IMR-90 (cell line): ENCODE measurements around the gene EBF4. TPM values are rescaled to one million over a fixed set of nuclear protein-coding genes. Genes with fewer than 3 reads are reported as not detected.

Experiments used
- ATAC-seq: fragments of 200-7000 bp; cut with Tn5 transposase; 2 replicates; pipeline ENCODE4 v1.9.1; 2020; ENCODE audit warnings: low read depth, mild to moderate bottlenecking, moderate library complexity
- BruUV-seq: library from RNA; stranded (reverse); fragments of 400-500 nt; replicated peaks from 2 replicates; lab custom pipeline; 2021; lab: Mats Ljungman, UMichigan
- CTCF ChIA-PET: fragments of 300-600 bp; formaldehyde crosslinking; extraction: SDS; loops from one replicate; lab custom pipeline; 2021; ENCODE audit warnings: antibody characterized with exemption; lab: Yijun Ruan, JAX
- POLR2A ChIA-PET: fragments of 300-600 bp; sonication (Branson Sonifier 250); formaldehyde crosslinking; loops from one replicate; lab custom pipeline; 2022; ENCODE audit warnings: antibody characterized with exemption; ENCODE audit not compliant: unreplicated experiment; lab: Charles Lee
- DNase-seq: peaks from one replicate; pipeline ENCODE4 v3.0.0; 2013
- H2AFZ ChIP-seq: replicated peaks from 2 replicates; pipeline ENCODE3; 2013; ENCODE audit warnings: low read length, mild to moderate bottlenecking; ENCODE audit not compliant: poor library complexity
- H2AK5ac ChIP-seq: 2 replicates; pipeline ENCODE4 v1.6.1; 2013; ENCODE audit warnings: low read depth, low read length, inconsistent platforms
- H2AK9ac ChIP-seq: replicated peaks from 2 replicates; pipeline ENCODE3; 2013; ENCODE audit warnings: mild to moderate bottlenecking, low read depth, low read length, moderate library complexity; ENCODE audit not compliant: poor library complexity
- H2BK120ac ChIP-seq: 2 replicates; pipeline ENCODE4 v1.6.1; 2013; ENCODE audit warnings: low read depth, low read length, inconsistent platforms
- H2BK15ac ChIP-seq: 3 replicates; pipeline ENCODE4 v1.6.1; 2013; ENCODE audit warnings: low read depth, low read length, inconsistent platforms
- H2BK20ac ChIP-seq: 2 replicates; pipeline ENCODE4 v1.6.1; 2013; ENCODE audit warnings: low read depth, mild to moderate bottlenecking, inconsistent platforms, low read length, moderate library complexity
- H2BK5ac ChIP-seq: 2 replicates; pipeline ENCODE4 v1.6.1; 2013; ENCODE audit warnings: mild to moderate bottlenecking, low read depth, low read length, inconsistent platforms; ENCODE audit not compliant: poor library complexity, severe bottlenecking
- H3K14ac ChIP-seq: replicated peaks from 2 replicates; pipeline ENCODE4 v1.6.1; 2013; ENCODE audit warnings: low read depth, low read length, inconsistent platforms
- H3K18ac ChIP-seq: 2 replicates; pipeline ENCODE4 v1.6.1; 2013; ENCODE audit warnings: low read depth, low read length, control low read depth
- H3K23ac ChIP-seq: 2 replicates; pipeline ENCODE4 v1.6.1; 2013; ENCODE audit warnings: low read depth, low read length, inconsistent platforms
- H3K27ac ChIP-seq: 2 replicates; pipeline ENCODE4 v1.5.1; 2013; ENCODE audit warnings: mild to moderate bottlenecking, control low read depth, low read length; ENCODE audit not compliant: insufficient read depth
- H3K27me3 ChIP-seq: 2 replicates; pipeline ENCODE4 v1.6.1; 2013; ENCODE audit warnings: low read length; ENCODE audit not compliant: control insufficient read depth, insufficient read depth
- H3K36me3 ChIP-seq: 2 replicates; pipeline ENCODE4 v1.6.1; 2013; ENCODE audit warnings: low read length, mixed read lengths; ENCODE audit not compliant: control insufficient read depth, insufficient read depth
- H3K4ac ChIP-seq: 2 replicates; pipeline ENCODE4 v1.6.1; 2013; ENCODE audit warnings: low read depth, low read length, inconsistent platforms
- H3K4me1 ChIP-seq: 2 replicates; pipeline ENCODE4 v1.6.1; 2013; ENCODE audit warnings: low read length, mixed read lengths; ENCODE audit not compliant: control insufficient read depth, insufficient read depth
- H3K4me2 ChIP-seq: 2 replicates; pipeline ENCODE4 v1.6.1; 2013; ENCODE audit warnings: low read depth, mild to moderate bottlenecking, control low read depth, low read length, moderate library complexity
- H3K4me3 ChIP-seq: 2 replicates; pipeline ENCODE4 v1.5.1; 2013; ENCODE audit warnings: low read depth, mild to moderate bottlenecking, control low read depth, low read length, moderate library complexity; ENCODE audit not compliant: insufficient read depth
- H3K56ac ChIP-seq: 2 replicates; pipeline ENCODE4 v1.6.1; 2013; ENCODE audit warnings: low read length, inconsistent platforms; ENCODE audit not compliant: insufficient read depth; ENCODE audit errors: extremely low read depth
- H3K79me1 ChIP-seq, 2 experiments: 2 replicates each; pipeline ENCODE4 v1.6.1; 2013; ENCODE audit warnings: low read length in 2 of 2, inconsistent platforms in 1 of 2, low read depth in 1 of 2
- H3K9ac ChIP-seq: 2 replicates; pipeline ENCODE4 v1.6.1; 2013; ENCODE audit warnings: low read depth, low read length, control low read depth
- H3K9me1 ChIP-seq: 2 replicates; pipeline ENCODE4 v1.6.1; 2013; ENCODE audit warnings: low read length, inconsistent platforms; ENCODE audit not compliant: insufficient read depth
- H3K9me3 ChIP-seq: 2 replicates; pipeline ENCODE4 v1.6.1; 2013; ENCODE audit warnings: low read length; ENCODE audit not compliant: control insufficient read depth, insufficient read depth
- H4K20me1 ChIP-seq: 2 replicates; pipeline ENCODE4 v1.6.1; 2013; ENCODE audit warnings: low read length, inconsistent platforms; ENCODE audit not compliant: insufficient read depth
- H4K5ac ChIP-seq: 2 replicates; pipeline ENCODE4 v1.6.1; 2013; ENCODE audit warnings: mild to moderate bottlenecking, low read depth, low read length, control low read depth
- H4K8ac ChIP-seq, 2 experiments: 2 replicates each; pipeline ENCODE4 v1.6.1; 2013; ENCODE audit warnings: low read depth in 2 of 2, low read length in 2 of 2, control low read depth in 1 of 2, inconsistent platforms in 1 of 2
- H4K91ac ChIP-seq: 2 replicates; pipeline ENCODE4 v1.6.1; 2013; ENCODE audit warnings: low read depth, low read length, inconsistent platforms; ENCODE audit not compliant: insufficient read depth
- BHLHE40 ChIP-seq: fragments of 150-350 bp; IDR thresholded peaks from 2 replicates; pipeline ENCODE4 v1.6.1; 2016; ENCODE audit warnings: mild to moderate bottlenecking, low read depth, low read length
- CEBPB ChIP-seq: IDR thresholded peaks from 2 replicates; pipeline ENCODE4 v1.6.1; 2012; ENCODE audit warnings: low read depth, low read length, improper control_type of control experiment
- CHD1 ChIP-seq: IDR thresholded peaks from 2 replicates; pipeline ENCODE4 v1.6.1; 2012; ENCODE audit warnings: low read depth, low read length, improper control_type of control experiment
- FOS ChIP-seq: fragments of 150-350 bp; IDR thresholded peaks from 2 replicates; pipeline ENCODE4 v1.6.1; 2016; ENCODE audit warnings: low read depth, low read length
- MAZ ChIP-seq: IDR thresholded peaks from 2 replicates; pipeline ENCODE4 v1.6.1; 2012; ENCODE audit warnings: low read depth, mild to moderate bottlenecking, low read length, improper control_type of control experiment, moderate library complexity, borderline replicate concordance
- MXI1 ChIP-seq: IDR thresholded peaks from 2 replicates; pipeline ENCODE4 v1.6.1; 2012; ENCODE audit warnings: low read depth, mild to moderate bottlenecking, low read length, moderate library complexity, borderline replicate concordance
- NFE2L2 ChIP-seq: fragments of 150-350 bp; IDR thresholded peaks from 2 replicates; pipeline ENCODE4 v1.6.1; 2016; ENCODE audit warnings: low read depth, mild to moderate bottlenecking, low read length
- RCOR1 ChIP-seq: IDR thresholded peaks from 2 replicates; pipeline ENCODE4 v1.6.1; 2012; ENCODE audit warnings: mild to moderate bottlenecking, low read length, improper control_type of control experiment; ENCODE audit not compliant: insufficient replicate concordance
- RFX5 ChIP-seq: IDR thresholded peaks from 2 replicates; pipeline ENCODE4 v1.8.0; 2012; ENCODE audit warnings: low read depth, mild to moderate bottlenecking, low read length, moderate library complexity
- SMC3 ChIP-seq: fragments of 150-350 bp; IDR thresholded peaks from 2 replicates; pipeline ENCODE4 v1.6.1; 2016; ENCODE audit warnings: low read depth, mild to moderate bottlenecking, antibody characterized with exemption, low read length, moderate library complexity
- WGBS, 2 experiments: methylation state at CpG; one replicate each; pipeline versions ENCODE4 v1.1.5 to v1.1.7; 2013; ENCODE audit warnings: missing lambda C conversion rate in 2 of 2; ENCODE audit not compliant: insufficient read length in 1 of 2; ENCODE audit errors: extremely low coverage in 2 of 2; 5-methylcytosine and 5-hydroxymethylcytosine counted together
- dilution Hi-C: fragments of 300-500 bp; cut with HindIII; formaldehyde crosslinking; loops from one replicate; pipeline ENCODE4 v1.14.3; 2018; ENCODE audit warnings: low sequenced_read_pairs; ENCODE audit not compliant: unreplicated experiment
- in situ Hi-C: fragments of 300-500 bp; cut with MboI; formaldehyde crosslinking; loops from 3 replicates; pipeline ENCODE4 v1.14.3; 2019; ENCODE audit warnings: low sequenced_read_pairs, inconsistent platforms, mixed read lengths
- intact Hi-C: fragments of 100-400 bp; cut with micrococcal nuclease; formaldehyde crosslinking; loops from 2 replicates; pipeline ENCODE4 v1.10.0; 2022
- polyA plus RNA-seq, 3 experiments: library from polyadenylated mRNA; depleted of rRNA; stranded (reverse); fragments of >200 nt; gene quantifications; 2 replicates each; pipeline ENCODE4 v1.2.3, GENCODE V29; 2012; ENCODE audit warnings: low replicate concordance in 1 of 3
- total RNA-seq: library from RNA; depleted of rRNA; stranded (reverse); fragments of >200 nt; gene quantifications from 2 replicates; pipeline ENCODE4 v1.2.3, GENCODE V29; 2012
- TF ChIP-seq, protein P1 (sequence below): conservative IDR thresholded peaks from 2 replicates; pipeline ENCODE4 v1.5.1; 2012; ENCODE audit warnings: mild to moderate bottlenecking, low read depth, low read length, improper control_type of control experiment
- TF ChIP-seq, protein P2 (sequence below): fragments of 150-350 bp; IDR thresholded peaks from 2 replicates; pipeline ENCODE4 v1.6.1; 2017; ENCODE audit warnings: mild to moderate bottlenecking, antibody characterized with exemption, low read length, low read depth

The EBF4 gene
- total and polyA plus RNA-seq, 2 of the 4 experiments (the other 2 are of a cell fraction) = 0.18 to 1.1 TPM

DNA sequence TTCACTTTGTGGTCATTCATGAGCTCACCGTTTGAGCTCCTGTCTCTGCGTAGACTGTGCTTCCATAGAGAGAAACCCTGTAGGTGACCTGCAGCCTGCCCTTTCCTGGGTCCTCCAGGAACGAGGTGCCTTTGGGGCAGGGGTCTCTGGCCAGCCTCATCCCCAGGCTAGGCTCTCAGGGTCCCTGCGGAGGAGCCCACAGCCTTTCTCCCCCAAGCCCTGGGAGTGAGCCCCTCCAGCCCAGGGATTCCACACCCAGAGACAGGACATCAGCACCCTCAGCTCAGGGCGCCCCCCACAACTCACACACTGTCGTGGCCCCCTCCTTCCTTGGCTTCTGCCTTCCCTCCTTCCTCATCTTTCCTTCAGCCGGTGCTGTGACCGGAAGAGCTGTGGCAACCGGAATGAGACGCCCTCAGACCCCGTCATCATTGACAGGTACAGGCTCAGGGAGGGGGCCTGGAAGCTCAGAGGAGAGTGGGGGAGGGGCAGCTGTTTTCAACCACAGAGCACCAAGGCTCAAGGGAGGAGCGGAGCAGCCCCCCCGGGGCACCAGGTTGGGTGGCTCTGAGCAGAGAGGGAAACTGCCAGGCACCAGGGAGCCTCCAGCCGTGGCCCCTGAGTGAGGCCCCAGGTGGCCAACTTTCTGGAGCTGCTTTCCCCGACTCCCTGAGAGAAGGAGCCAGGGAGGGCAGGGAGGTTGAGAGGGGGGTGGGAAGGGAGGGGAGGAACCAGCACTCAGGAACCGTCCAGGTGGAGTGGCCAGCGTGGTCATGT, 16.8 kb downstream of the EBF4 start:
- Histone ChIP-seq H4K20me1 (no peaks in the 10 kb centered on the region), H3K4me2 (no peak overlapping the region), H3K18ac (no peak overlapping the region), H3K4me3 (no peak overlapping the region), H3K9me1 (no peaks in the 10 kb centered on the region), H3K4ac (no peak overlapping the region), H4K8ac (no peak overlapping the region), H2BK120ac (no peak overlapping the region), H4K5ac (no peak overlapping the region), H3K27me3 (peaks cover 31% of the 10 kb centered on the region), H2AK5ac (no peak overlapping the region), H4K91ac (no peak overlapping the region), H2AK9ac (no peak overlapping the region), H3K79me1 (no peaks in the 10 kb centered on the region), H3K9ac (no peak overlapping the region), H2AFZ (no peak overlapping the region), H3K9me3 (no peaks in the 10 kb centered on the region), H3K14ac (no peak overlapping the region), H2BK15ac (no peak overlapping the region), H3K4me1 (no peaks in the 10 kb centered on the region), H3K27ac (no peak overlapping the region), H3K56ac (no peak overlapping the region), H3K23ac (no peak overlapping the region), H2BK20ac (no peak overlapping the region), H3K36me3 (no peaks in the 10 kb centered on the region), H2BK5ac (no peak overlapping the region)
- no peak for TF ChIP-seq CEBPB
- TF ChIP-seq, protein P1, sequence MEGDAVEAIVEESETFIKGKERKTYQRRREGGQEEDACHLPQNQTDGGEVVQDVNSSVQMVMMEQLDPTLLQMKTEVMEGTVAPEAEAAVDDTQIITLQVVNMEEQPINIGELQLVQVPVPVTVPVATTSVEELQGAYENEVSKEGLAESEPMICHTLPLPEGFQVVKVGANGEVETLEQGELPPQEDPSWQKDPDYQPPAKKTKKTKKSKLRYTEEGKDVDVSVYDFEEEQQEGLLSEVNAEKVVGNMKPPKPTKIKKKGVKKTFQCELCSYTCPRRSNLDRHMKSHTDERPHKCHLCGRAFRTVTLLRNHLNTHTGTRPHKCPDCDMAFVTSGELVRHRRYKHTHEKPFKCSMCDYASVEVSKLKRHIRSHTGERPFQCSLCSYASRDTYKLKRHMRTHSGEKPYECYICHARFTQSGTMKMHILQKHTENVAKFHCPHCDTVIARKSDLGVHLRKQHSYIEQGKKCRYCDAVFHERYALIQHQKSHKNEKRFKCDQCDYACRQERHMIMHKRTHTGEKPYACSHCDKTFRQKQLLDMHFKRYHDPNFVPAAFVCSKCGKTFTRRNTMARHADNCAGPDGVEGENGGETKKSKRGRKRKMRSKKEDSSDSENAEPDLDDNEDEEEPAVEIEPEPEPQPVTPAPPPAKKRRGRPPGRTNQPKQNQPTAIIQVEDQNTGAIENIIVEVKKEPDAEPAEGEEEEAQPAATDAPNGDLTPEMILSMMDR = no peak
- no peak for TF ChIP-seq BHLHE40
- no peak for TF ChIP-seq SMC3
- no peak for TF ChIP-seq MXI1
- TF ChIP-seq RCOR1 = no peak
- no peak for TF ChIP-seq RFX5
- TF ChIP-seq MAZ = no peak
- TF ChIP-seq, protein P2, sequence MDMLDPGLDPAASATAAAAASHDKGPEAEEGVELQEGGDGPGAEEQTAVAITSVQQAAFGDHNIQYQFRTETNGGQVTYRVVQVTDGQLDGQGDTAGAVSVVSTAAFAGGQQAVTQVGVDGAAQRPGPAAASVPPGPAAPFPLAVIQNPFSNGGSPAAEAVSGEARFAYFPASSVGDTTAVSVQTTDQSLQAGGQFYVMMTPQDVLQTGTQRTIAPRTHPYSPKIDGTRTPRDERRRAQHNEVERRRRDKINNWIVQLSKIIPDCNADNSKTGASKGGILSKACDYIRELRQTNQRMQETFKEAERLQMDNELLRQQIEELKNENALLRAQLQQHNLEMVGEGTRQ = no peak
- no peak for TF ChIP-seq NFE2L2
- no peak for TF ChIP-seq FOS
- no peak for TF ChIP-seq CHD1
- CTCF ChIA-PET = no interaction called here
- BruUV-seq = no TSS peak
- no peak for ATAC-seq
- POLR2A ChIA-PET = no interaction called here
- intact Hi-C loops = no loop called here
- no peak for DNase-seq
- dilution Hi-C loops = no loop called here
- in situ Hi-C loops = no loop called here
- 53% methylated on average over 6 of the region's 17 CpGs; no CpG with 5 or more reads in 1 of the 2 experiments for WGBS, 2 experiments
